Hepatocyte (in vitro differentiated cells): ENCODE results near the gene ZSCAN10.

ENCODE experiments used
- EZH2 ChIP-seq: fragments of 200-600 bp; sonication (generic); IDR thresholded peaks from 2 replicates; pipeline ENCODE4 v1.6.1; 2016; ENCODE audit warnings: antibody characterized with exemption, mild to moderate bottlenecking, borderline replicate concordance
- EZH2phosphoT487 ChIP-seq: fragments of 200-600 bp; sonication (generic); IDR thresholded peaks from one replicate; pipeline ENCODE4 v1.6.1; 2018; ENCODE audit warnings: antibody characterized with exemption, mild to moderate bottlenecking, low read depth, moderate library complexity; ENCODE audit not compliant: unreplicated experiment, severe bottlenecking
- TF ChIP-seq, protein P1 (sequence below): fragments of 200-600 bp; sonication (generic); IDR thresholded peaks from 2 replicates; pipeline ENCODE4 v1.5.1; 2016; ENCODE audit warnings: antibody characterized with exemption, mild to moderate bottlenecking; ENCODE audit not compliant: poor library complexity

DNA sequence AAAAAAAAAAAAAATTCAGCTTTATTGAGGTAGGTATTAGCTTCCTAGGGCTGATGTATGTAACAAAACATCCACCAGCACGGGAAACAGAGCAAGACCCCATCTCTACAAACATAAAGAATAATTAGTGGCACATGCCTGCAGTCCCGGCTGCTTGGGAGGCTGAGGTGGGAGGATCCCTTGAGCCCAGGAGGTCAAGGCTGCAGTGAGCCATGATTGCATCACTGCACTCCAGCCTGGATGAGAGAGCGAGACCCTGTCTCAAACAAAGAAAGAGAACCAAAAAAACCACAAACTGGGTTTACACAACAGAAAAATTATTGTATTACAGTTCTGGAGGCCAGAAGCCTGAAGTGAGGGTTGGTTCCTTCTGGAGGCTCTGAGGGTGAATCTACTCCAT, 56.7 kb downstream of the ZSCAN10 start:
- TF ChIP-seq EZH2 (no peak), EZH2phosphoT487 (no peak)
- TF ChIP-seq, protein P1, sequence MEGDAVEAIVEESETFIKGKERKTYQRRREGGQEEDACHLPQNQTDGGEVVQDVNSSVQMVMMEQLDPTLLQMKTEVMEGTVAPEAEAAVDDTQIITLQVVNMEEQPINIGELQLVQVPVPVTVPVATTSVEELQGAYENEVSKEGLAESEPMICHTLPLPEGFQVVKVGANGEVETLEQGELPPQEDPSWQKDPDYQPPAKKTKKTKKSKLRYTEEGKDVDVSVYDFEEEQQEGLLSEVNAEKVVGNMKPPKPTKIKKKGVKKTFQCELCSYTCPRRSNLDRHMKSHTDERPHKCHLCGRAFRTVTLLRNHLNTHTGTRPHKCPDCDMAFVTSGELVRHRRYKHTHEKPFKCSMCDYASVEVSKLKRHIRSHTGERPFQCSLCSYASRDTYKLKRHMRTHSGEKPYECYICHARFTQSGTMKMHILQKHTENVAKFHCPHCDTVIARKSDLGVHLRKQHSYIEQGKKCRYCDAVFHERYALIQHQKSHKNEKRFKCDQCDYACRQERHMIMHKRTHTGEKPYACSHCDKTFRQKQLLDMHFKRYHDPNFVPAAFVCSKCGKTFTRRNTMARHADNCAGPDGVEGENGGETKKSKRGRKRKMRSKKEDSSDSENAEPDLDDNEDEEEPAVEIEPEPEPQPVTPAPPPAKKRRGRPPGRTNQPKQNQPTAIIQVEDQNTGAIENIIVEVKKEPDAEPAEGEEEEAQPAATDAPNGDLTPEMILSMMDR = no peak
